ENCODE results near the gene CST11.

The CST11 gene

DNA sequence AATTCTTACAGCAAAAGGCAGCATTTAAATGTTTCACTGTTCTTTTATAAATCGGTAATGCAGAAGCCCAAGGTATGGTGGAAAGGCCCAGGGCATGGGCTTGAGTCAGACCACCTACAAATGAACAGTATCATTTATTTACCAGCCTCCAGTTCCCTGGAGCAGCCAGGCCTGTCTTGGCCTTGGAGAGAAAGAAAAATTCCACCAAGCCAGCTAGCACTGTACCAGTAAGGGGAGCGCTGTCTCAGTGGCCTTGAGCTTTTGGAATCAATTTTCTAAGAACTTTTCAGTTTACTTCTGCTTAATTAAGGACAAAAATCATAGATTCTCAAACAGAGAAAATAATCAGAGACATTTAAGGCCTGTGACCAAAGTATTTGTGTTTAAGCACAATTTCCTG lies 43.7 kb downstream of the CST11 start:
- Histone ChIP-seq H3K36me3 (ENCODE audit: control insufficient read depth, insufficient read depth, low read length) (no peaks in the 10 kb centered on the region), H3K79me2 (peaks cover 74% of the 10 kb centered on the region), H3K9ac (no peak overlapping the region), H3K4me1 (peaks cover 9% of the 10 kb centered on the region), H3K4me3 (ENCODE audit: low read depth, low read length) (no peak overlapping the region), H2AFZ (no peak overlapping the region), H3K27ac (no peak overlapping the region), H3K27me3 (ENCODE audit: control insufficient read depth, insufficient read depth, low read length) (no peaks in the 10 kb centered on the region), H3K9me3 (ENCODE audit: control insufficient read depth, low read length) (no peaks in the 10 kb centered on the region), H3K4me2 (ENCODE audit: low read length) (no peak overlapping the region)
- TF ChIP-seq, protein P1, sequence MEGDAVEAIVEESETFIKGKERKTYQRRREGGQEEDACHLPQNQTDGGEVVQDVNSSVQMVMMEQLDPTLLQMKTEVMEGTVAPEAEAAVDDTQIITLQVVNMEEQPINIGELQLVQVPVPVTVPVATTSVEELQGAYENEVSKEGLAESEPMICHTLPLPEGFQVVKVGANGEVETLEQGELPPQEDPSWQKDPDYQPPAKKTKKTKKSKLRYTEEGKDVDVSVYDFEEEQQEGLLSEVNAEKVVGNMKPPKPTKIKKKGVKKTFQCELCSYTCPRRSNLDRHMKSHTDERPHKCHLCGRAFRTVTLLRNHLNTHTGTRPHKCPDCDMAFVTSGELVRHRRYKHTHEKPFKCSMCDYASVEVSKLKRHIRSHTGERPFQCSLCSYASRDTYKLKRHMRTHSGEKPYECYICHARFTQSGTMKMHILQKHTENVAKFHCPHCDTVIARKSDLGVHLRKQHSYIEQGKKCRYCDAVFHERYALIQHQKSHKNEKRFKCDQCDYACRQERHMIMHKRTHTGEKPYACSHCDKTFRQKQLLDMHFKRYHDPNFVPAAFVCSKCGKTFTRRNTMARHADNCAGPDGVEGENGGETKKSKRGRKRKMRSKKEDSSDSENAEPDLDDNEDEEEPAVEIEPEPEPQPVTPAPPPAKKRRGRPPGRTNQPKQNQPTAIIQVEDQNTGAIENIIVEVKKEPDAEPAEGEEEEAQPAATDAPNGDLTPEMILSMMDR (IDR thresholded peaks at IDR 0.05): no peak

GRCh38 chr20:23407781-23408464 lies 44.8 kb downstream of the CST11 start:
- TF ChIP-seq, protein P1 (IDR thresholded peaks at IDR 0.05): no peak
- Histone ChIP-seq H2AFZ (no peak overlapping the region), H3K27me3 (ENCODE audit: control insufficient read depth, insufficient read depth, low read length) (no peaks in the 10 kb centered on the region), H3K27ac (no peak overlapping the region), H3K36me3 (ENCODE audit: control insufficient read depth, insufficient read depth, low read length) (no peaks in the 10 kb centered on the region), H3K9ac (no peak overlapping the region), H3K4me1 (peaks cover 9% of the 10 kb centered on the region), H3K9me3 (ENCODE audit: control insufficient read depth, low read length) (no peaks in the 10 kb centered on the region), H3K4me3 (ENCODE audit: low read depth, low read length) (no peak overlapping the region), H3K79me2 (peaks cover 74% of the 10 kb centered on the region), H3K4me2 (ENCODE audit: low read length) (no peak overlapping the region)

DNA sequence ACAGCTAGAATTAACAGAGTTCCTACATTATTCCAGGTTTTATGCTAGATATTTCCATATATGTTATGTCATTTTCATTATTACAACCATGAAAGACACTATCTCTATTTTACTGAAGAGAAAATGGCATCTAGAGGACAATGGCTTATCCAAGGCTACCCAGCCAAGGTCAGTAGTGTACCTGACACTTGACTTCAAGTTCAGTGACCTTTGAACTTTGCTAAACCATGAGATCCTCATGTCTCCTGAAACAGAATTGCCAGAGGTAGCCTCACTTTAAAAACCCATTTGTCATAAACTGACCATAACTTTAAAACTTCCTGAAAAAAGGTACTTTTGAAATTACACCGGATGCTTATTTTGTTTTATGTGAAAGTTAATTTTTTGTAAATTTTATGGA lies 45.8 kb downstream of the CST11 start:
- H3K4me3 ChIP-seq (ENCODE audit: low read depth, low read length): no peak overlapping the region
- H3K9ac ChIP-seq: no peak overlapping the region
- H3K27me3 ChIP-seq (ENCODE audit: control insufficient read depth, insufficient read depth, low read length): no peaks in the 10 kb centered on the region
- H3K9me3 ChIP-seq (ENCODE audit: control insufficient read depth, low read length): no peaks in the 10 kb centered on the region
- H3K4me2 ChIP-seq (ENCODE audit: low read length): no peak overlapping the region
- H3K36me3 ChIP-seq (ENCODE audit: control insufficient read depth, insufficient read depth, low read length): no peaks in the 10 kb centered on the region
- peaks cover 74% of the 10 kb centered on the region for H3K79me2 ChIP-seq
- TF ChIP-seq, protein P1 (IDR thresholded peaks at IDR 0.05): no peak
- H3K4me1 ChIP-seq: peaks cover 7% of the 10 kb centered on the region
- no peak overlapping the region for H3K27ac ChIP-seq
- H2AFZ ChIP-seq: no peak overlapping the region

- Histone ChIP-seq H3K4me2 (ENCODE audit: low read length) (no peak overlapping the region), H3K4me1 (peaks cover 17% of the 10 kb centered on the region), H3K79me2 (peaks cover 49% of the 10 kb centered on the region), H3K36me3 (ENCODE audit: control insufficient read depth, insufficient read depth, low read length) (no peaks in the 10 kb centered on the region), H3K27ac (no peak overlapping the region), H3K4me3 (ENCODE audit: low read depth, low read length) (no peak overlapping the region), H3K9me3 (ENCODE audit: control insufficient read depth, low read length) (no peaks in the 10 kb centered on the region), H2AFZ (no peak overlapping the region), H3K27me3 (ENCODE audit: control insufficient read depth, insufficient read depth, low read length) (no peaks in the 10 kb centered on the region), H3K9ac (no peak overlapping the region)
- TF ChIP-seq, protein P1 (IDR thresholded peaks at IDR 0.05): no peak
Observed at GRCh38 chr20:23404196-23404595, 48.5 kb downstream of the CST11 start.

DNA sequence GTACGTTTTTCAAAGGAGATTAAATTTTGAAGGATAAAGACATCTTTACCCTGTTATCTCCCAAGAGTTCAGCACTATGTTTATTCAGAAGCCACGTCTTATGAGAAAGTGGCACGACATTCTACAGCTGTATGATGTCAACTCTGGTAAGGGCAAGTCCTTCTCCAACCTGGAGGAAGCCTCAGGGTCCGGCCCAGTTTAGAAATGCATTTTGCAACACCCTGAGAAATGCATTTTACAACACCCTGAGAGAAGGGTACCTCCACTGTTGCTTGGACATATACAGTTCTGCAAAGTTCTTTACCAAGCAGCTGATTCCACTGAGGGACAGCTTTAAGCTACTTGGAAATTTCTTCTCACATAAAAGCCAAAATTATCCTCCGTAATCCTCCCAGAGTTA lies 48.9 kb downstream of the CST11 start:
- Histone ChIP-seq H3K4me3 (ENCODE audit: low read depth, low read length) (no peak overlapping the region), H3K27me3 (ENCODE audit: control insufficient read depth, insufficient read depth, low read length) (no peaks in the 10 kb centered on the region), H3K9me3 (ENCODE audit: control insufficient read depth, low read length) (no peaks in the 10 kb centered on the region), H3K36me3 (ENCODE audit: control insufficient read depth, insufficient read depth, low read length) (no peaks in the 10 kb centered on the region), H3K27ac (no peak overlapping the region), H3K4me1 (peaks cover 17% of the 10 kb centered on the region), H3K9ac (no peak overlapping the region), H3K4me2 (ENCODE audit: low read length) (no peak overlapping the region), H2AFZ (no peak overlapping the region), H3K79me2 (peaks cover 44% of the 10 kb centered on the region)
- TF ChIP-seq, protein P1 (IDR thresholded peaks at IDR 0.05): no peak
